GM19035 (cell line): ENCODE results near the gene COL4A3.

ENCODE experiments used
- ATAC-seq: cut with Tn5 transposase; IDR thresholded peaks from one replicate; pipeline ENCODE4 v1.9.1; 2021; ENCODE audit not compliant: unreplicated experiment

Gene COL4A3

GRCh38 chr2:227163998-227164762, at the start of gene COL4A3, which contains the start of gene COL4A4:
Gene COL4A3, plus strand, starts transcription at chr2:227164624. Its CDS starts 103 bp downstream, at chr2:227164727.
Gene COL4A4, minus strand, starts transcription at chr2:227164205. Its CDS starts 16,722 bp downstream, at chr2:227147483.
- peak; percentile 58 for ATAC-seq

GRCh38 chr2:227115761-227116160, 48.7 kb upstream of the COL4A3 start:
- ATAC-seq, result no peak

GRCh38 chr2:227117027-227117426, 47.4 kb upstream of the COL4A3 start:
- ATAC-seq, result no peak

- no peak for ATAC-seq
Measured at GRCh38 chr2:227117852-227118251, 46.6 kb upstream of the COL4A3 start.

- no peak for ATAC-seq
Measured at GRCh38 chr2:227118353-227118752, 46.1 kb upstream of the COL4A3 start.

- no peak for ATAC-seq
Measured at GRCh38 chr2:227123697-227124096, 40.7 kb upstream of the COL4A3 start.

- ATAC-seq, result no peak
Measured at GRCh38 chr2:227124811-227125210, 39.6 kb upstream of the COL4A3 start.

- ATAC-seq, result no peak
Measured at GRCh38 chr2:227125506-227125905, 38.9 kb upstream of the COL4A3 start.

- no peak for ATAC-seq
Measured at GRCh38 chr2:227127201-227127600, 37.2 kb upstream of the COL4A3 start.

GRCh38 chr2:227130636-227131035, 33.8 kb upstream of the COL4A3 start:
- ATAC-seq, result no peak

- no peak for ATAC-seq
Measured at GRCh38 chr2:227132986-227133385, 31.4 kb upstream of the COL4A3 start.

GRCh38 chr2:227134591-227134990, 29.8 kb upstream of the COL4A3 start:
- ATAC-seq, result no peak

GRCh38 chr2:227141301-227141700, 23.1 kb upstream of the COL4A3 start:
- ATAC-seq, result no peak

- ATAC-seq, result no peak
Measured at GRCh38 chr2:227143895-227144294, 20.5 kb upstream of the COL4A3 start.

- no peak for ATAC-seq
Measured at GRCh38 chr2:227146456-227146855, 18.0 kb upstream of the COL4A3 start.

GRCh38 chr2:227147023-227147422, 17.4 kb upstream of the COL4A3 start:
- ATAC-seq, result no peak

- ATAC-seq, result no peak
Measured at GRCh38 chr2:227148106-227148505, 16.3 kb upstream of the COL4A3 start.

- ATAC-seq, result no peak
Measured at GRCh38 chr2:227150222-227150936, 14.0 kb upstream of the COL4A3 start.

- ATAC-seq, result no peak
Measured at GRCh38 chr2:227152093-227152766, 12.2 kb upstream of the COL4A3 start.

- no peak for ATAC-seq
Measured at GRCh38 chr2:227153307-227153706, 11.1 kb upstream of the COL4A3 start.

GRCh38 chr2:227153758-227154486, 10.5 kb upstream of the COL4A3 start:
- ATAC-seq, result no peak
